ENCODE data around the gene SRSF3.
"Not testable (repeated sequence)": the region's sequence is repeated elsewhere in the genome, so short reads cannot be mapped to it uniquely, and the experiment has no call there.

Gene SRSF3

GRCh38 chr6:36576578-36576977 is 17.6 kb upstream of the SRSF3 start:
- DNase-seq (ENCODE audit: low spot score): no peak

GRCh38 chr6:36577301-36577700 is 16.9 kb upstream of the SRSF3 start:
- no peak for DNase-seq (ENCODE audit: low spot score)

GRCh38 chr6:36578030-36578429 is 16.1 kb upstream of the SRSF3 start:
- DNase-seq (ENCODE audit: low spot score): no peak

- no peak for DNase-seq (ENCODE audit: low spot score)
Observed at GRCh38 chr6:36578431-36578830, 15.7 kb upstream of the SRSF3 start.

GRCh38 chr6:36580184-36580526 is 14.0 kb upstream of the SRSF3 start:
- DNase-seq (ENCODE audit: low spot score): no peak

GRCh38 chr6:36581716-36582115 is 12.4 kb upstream of the SRSF3 start:
- DNase-seq (ENCODE audit: low spot score): no peak

- no peak for DNase-seq (ENCODE audit: low spot score)
Observed at GRCh38 chr6:36586606-36587005, 7.6 kb upstream of the SRSF3 start.

GRCh38 chr6:36589025-36589400 is 5.1 kb upstream of the SRSF3 start:
- DNase-seq (ENCODE audit: low spot score): not testable (repeated sequence)

GRCh38 chr6:36590237-36590636 is 3.9 kb upstream of the SRSF3 start:
- DNase-seq (ENCODE audit: low spot score): no peak

GRCh38 chr6:36592221-36592655 is 1.9 kb upstream of the SRSF3 start:
- peak; percentile 74 for DNase-seq (ENCODE audit: low spot score)

GRCh38 chr6:36593569-36594028 is 563 bp upstream of the SRSF3 start:
- DNase-seq (ENCODE audit: low spot score): peak; percentile 80

GRCh38 chr6:36594816-36595643 is 868 bp downstream of the SRSF3 start:
- no peak for DNase-seq (ENCODE audit: low spot score)

GRCh38 chr6:36596356-36596755 is 2.2 kb downstream of the SRSF3 start:
- DNase-seq (ENCODE audit: low spot score): no peak

GRCh38 chr6:36597775-36598174 is 3.6 kb downstream of the SRSF3 start:
- DNase-seq (ENCODE audit: low spot score): no peak

GRCh38 chr6:36598326-36598725 is 4.2 kb downstream of the SRSF3 start:
- DNase-seq (ENCODE audit: low spot score): no peak

GRCh38 chr6:36598739-36599318 is 4.7 kb downstream of the SRSF3 start:
- no peak for DNase-seq (ENCODE audit: low spot score)

GRCh38 chr6:36599791-36600209 is 5.6 kb downstream of the SRSF3 start:
- no peak for DNase-seq (ENCODE audit: low spot score)

GRCh38 chr6:36600564-36601146 is 6.5 kb downstream of the SRSF3 start:
- no peak for DNase-seq (ENCODE audit: low spot score)

- DNase-seq (ENCODE audit: low spot score): not testable (repeated sequence)
Observed at GRCh38 chr6:36601818-36602217, 7.7 kb downstream of the SRSF3 start.

GRCh38 chr6:36603222-36604089 is 9.3 kb downstream of the SRSF3 start:
- no peak for DNase-seq (ENCODE audit: low spot score)

- no peak for DNase-seq (ENCODE audit: low spot score)
Observed at GRCh38 chr6:36604090-36605060, 10.2 kb downstream of the SRSF3 start.
